Measurements from ENCODE around the gene FMO1.
"Not testable (repeated sequence)": the region's sequence is repeated elsewhere in the genome, so short reads cannot be mapped to it uniquely, and the experiment has no call there.

Gene FMO1

DNA sequence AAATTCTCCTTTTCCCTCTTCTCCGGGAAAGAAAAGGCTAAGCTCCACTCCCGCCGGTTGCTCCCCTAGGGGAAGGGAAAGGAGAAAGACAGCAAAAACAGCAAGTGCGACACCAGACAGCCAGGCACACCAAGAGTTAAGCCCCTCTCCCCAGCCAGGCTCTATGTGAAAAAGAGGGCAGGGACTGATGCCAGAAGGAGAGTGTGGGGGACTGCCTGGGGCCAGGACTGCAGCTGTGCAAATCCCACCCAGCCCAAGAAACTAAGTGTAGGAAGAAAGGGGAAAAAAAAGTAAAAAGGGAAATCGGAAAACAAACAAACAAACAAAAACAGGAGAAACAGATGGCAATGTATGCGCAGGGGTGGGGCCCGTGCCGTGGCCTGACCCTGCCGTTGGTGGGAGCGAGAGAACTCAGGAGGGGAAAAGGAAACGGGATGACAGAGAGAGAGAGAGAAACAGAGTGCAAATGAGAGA, 27.7 kb upstream of the FMO1 start:
- FAIRE-seq (no peak), DNase-seq (ENCODE audit: insufficient read length, low spot score) (no peak)
- no peak for TF ChIP-seq POLR2A (IDR thresholded peaks at IDR 0.05; ENCODE audit: low read depth, low read length)

DNA sequence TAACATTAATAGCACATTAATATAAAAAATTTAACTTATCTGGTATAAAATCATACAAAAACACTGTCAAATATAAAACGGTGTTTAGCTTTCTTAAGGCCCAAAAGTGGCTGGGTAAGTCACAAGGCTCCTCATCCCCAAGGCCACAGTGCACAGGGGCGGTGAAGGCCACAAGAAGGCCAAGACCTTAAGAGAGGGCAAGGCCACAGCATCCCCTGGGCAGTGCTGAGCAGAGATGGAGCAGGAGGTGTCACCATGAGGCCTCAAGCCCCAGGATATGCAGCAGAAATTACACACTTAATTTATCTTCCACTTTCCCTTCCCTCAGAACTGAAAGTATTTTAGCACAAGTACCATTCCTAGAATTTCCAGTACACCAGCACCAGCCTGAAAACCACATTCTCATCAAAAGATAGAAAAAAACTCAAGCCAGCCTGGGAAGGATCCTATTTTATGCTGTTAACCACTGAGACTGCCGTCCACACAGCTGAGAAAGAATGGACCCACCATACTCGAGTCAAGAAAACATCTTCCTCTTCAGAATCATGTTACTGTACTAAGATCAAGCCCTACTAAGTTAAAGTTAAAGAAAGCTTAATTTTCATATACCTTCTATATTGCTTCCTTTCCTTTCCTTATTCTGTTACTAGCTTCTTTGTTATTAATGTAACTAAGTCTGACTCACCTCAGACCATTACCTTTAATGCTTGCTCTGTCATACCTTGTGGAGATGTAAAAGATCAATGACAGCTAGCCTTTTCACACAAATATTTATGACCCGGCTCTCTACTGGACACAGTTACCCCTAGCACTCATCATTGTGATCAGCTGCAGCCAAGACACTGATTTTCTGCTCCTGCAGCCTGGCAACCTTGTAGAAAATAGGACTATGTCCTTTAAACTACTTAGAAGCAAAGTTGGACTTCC, 26.4 kb upstream of the FMO1 start:
- DNase-seq (ENCODE audit: insufficient read length, low spot score) (no peak), FAIRE-seq (no peak)
- TF ChIP-seq POLR2A (IDR thresholded peaks at IDR 0.05; ENCODE audit: low read depth, low read length), result no peak

DNA sequence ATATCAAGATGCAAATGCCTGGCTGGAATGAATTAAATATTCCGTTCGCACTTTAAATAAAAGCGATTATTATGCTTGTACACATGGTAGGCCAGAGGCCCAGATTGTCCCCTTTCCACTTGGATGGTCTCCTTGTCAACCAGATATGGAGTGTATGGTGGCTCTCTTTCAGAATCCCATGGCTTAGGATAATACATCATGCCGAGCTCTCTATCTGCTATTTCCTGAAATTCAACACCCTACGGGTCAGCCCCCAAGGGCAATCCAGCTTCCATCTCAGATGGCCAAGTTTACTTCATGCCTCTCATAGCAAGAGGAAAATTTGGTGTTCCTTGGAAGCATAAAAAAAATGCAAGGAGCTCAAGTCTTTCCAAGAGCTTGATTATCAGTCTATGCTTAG, 25.4 kb upstream of the FMO1 start:
- DNase-seq (ENCODE audit: insufficient read length, low spot score) (no peak), FAIRE-seq (no peak)
- no peak for TF ChIP-seq POLR2A (IDR thresholded peaks at IDR 0.05; ENCODE audit: low read depth, low read length)

DNA sequence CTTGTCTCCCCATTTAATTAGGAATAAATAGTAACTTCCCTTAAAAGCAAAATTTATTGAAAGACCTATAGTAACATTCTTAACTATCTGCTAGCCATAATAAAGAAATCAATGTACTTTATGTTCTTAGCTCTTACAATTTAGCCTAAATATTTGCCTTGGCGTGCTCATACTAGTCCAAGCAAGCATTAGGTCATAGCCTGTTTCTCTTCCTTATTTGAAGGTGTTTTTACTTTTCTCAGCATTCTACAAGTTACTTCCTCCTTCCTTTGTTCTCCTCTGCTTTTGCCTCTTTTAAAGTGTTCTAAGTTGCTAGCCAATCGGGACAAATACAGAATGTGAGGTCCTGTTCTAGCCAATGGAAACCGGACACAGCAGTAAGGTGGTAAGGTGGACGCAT, 24.0 kb upstream of the FMO1 start:
- FAIRE-seq, result not testable (repeated sequence)

DNA sequence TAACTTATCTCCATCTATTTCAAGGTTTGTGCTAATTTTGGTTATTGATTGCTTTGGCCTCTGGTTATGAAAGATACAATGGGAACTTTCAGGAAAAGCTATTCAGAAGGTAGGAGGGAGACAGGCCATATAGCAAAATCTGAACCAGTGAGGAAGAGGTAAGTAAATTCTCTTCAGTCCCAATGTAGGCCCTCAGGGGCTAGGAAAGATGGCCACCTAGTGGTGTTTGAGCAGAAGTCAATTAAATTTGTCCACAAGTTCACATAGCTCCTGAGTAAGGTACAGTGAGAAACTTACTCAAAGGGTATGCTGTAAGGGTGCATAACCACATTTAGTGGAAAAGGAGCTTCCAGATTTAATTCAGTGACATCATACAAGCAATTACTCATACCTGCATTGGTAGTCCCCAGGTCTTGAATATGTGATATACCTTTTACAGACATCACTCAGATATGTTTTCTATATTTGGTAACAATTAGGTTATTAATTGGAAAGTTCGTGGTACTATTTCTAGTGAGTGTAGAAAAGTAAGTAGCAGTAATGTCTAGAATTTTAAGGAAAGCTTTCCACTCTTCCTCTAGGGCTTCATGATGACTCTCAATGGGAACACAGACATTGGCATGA, 21.4 kb upstream of the FMO1 start:
- FAIRE-seq (no peak), DNase-seq (ENCODE audit: insufficient read length, low spot score) (no peak)
- no peak for TF ChIP-seq POLR2A (IDR thresholded peaks at IDR 0.05; ENCODE audit: low read depth, low read length)

More for the DNA sequence above, 24.0 kb upstream of the FMO1 start:
- DNase-seq (ENCODE audit: insufficient read length, low spot score), result not testable (repeated sequence)

DNA sequence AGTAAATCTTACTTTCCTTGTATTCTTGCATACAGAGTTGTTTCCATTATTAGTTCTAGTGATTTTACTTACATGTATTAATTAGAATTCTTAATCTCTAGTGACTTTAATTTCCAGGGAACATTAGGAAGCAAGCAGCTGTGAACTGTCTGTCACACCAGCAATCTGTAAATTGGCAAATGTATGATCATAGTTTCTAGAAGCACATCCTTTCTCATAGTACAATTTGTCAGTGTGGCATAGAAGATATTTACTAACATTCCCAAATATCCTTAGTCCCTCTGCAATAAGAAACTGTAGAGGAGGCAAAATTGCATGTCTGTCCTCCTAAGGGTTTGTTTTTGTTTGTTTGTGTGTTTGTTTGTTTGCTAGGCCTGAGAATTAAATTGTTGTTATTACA, 17.0 kb upstream of the FMO1 start:
- FAIRE-seq (no peak), DNase-seq (ENCODE audit: insufficient read length, low spot score) (no peak)
- no peak for TF ChIP-seq POLR2A (IDR thresholded peaks at IDR 0.05; ENCODE audit: low read depth, low read length)

DNA sequence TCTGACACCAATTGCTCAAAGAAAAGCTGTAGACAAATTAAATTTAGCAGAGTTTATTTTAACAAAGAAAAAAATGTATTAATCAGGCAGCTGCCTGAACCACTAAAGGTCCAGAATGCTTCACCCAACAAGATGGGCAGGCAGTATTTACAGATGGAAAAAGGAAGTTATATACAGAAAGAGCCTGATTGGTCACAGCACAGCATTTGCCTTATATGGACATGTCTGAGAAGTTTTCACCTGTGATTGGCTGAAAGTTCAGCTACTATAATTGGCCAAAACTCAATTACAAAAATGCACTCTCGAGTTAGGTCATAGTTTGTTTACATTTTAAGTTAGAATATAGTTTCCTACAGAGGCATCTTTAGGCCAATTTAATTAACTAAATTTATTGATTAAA, 15.1 kb upstream of the FMO1 start:
- FAIRE-seq (no peak), DNase-seq (ENCODE audit: insufficient read length, low spot score) (no peak)
- no peak for TF ChIP-seq POLR2A (IDR thresholded peaks at IDR 0.05; ENCODE audit: low read depth, low read length)

DNA sequence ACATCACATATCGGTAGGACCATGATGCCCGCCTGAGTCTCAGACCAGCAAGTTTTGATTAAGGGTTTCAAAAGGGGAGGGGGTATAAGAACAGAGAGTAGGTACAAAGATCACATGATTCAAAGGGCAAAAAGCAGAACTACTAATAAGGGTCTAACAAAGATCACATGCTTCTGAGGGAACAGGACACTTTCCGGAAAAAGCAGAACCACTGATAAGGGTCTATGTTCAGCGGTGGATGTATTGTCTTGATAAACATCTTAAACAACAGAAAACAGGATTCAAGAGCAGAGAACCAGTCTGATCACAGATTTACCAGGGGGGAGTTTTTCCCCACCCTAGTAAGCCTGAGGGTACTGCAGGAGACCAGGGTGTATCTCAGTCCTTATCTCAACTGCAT, 12.1 kb upstream of the FMO1 start:
- not testable (repeated sequence) for FAIRE-seq; DNase-seq (ENCODE audit: insufficient read length, low spot score)

DNA sequence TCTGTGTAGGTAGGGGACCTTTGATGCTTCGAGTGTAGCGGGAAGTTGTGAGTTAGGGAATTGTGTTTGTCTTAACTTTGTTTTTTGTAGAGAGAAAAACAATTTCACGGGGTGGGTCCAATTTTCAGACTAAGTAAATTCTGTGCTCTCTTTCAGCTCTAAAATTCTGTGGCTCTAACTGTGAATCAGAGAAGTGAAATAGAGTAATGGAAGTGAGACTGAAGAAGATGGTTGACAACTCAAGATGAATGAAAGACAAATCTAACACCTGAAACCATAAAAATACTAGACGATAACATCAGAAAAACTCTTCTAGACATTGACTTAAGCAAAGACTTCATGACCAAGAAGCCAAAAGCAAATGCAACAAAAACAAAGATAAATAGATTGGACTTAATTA, 4.4 kb upstream of the FMO1 start:
- FAIRE-seq, result no peak

DNA sequence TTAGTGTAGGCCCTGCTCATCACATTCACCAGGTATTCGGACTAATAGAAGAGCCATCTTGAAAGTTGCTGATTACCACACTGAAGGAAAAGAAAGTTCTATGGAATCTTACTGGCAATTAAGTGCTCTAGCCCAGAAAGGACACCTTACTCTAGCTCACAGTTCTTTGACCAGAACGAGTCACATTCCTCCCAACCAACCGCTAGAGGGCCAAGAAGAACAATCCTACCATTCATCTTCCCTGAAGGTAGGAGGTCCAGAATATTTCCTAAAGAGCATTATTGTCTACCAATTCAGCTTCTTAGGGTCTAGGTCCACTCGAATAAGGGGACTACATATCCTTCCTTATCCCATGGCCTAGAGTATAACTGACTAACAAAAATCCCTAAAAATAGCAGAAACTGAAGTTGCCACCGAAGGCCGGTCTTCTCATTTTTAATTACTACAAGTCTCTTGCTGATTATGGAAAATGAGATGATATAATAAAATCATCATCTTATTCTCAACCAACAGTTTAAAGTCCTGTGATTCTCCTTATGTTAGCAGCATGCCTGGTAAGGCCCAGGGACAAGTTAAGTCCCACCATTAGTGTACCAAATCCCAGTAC, 2.7 kb upstream of the FMO1 start:
- FAIRE-seq (peak; percentile 71), DNase-seq (ENCODE audit: insufficient read length, low spot score) (no peak)
- TF ChIP-seq POLR2A (IDR thresholded peaks at IDR 0.05; ENCODE audit: low read depth, low read length), result no peak

More for the DNA sequence above, 4.4 kb upstream of the FMO1 start:
- DNase-seq (ENCODE audit: insufficient read length, low spot score), result no peak
- TF ChIP-seq POLR2A (IDR thresholded peaks at IDR 0.05; ENCODE audit: low read depth, low read length), result no peak

DNA sequence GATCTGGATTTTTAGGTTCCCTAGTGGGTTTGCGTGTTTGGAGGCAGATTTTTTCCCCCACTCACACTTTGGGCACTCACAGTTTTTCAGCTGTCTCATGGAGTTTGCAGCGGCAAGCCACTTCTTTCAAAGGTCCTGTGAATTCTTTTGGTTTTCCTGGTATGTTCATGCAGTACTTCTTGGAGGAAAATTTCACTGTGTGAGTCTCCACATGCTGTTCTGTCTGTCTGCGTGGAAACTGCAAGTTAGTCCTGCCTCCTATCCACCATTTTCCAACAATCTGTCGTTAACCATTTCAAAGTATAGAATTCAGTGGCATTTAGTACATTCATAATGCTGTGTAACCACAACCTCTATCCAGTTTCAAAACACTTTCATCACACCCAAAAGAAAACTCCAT, 793 bp upstream of the FMO1 start:
- FAIRE-seq (no peak), DNase-seq (ENCODE audit: insufficient read length, low spot score) (no peak)
- no peak for TF ChIP-seq POLR2A (IDR thresholded peaks at IDR 0.05; ENCODE audit: low read depth, low read length)

DNA sequence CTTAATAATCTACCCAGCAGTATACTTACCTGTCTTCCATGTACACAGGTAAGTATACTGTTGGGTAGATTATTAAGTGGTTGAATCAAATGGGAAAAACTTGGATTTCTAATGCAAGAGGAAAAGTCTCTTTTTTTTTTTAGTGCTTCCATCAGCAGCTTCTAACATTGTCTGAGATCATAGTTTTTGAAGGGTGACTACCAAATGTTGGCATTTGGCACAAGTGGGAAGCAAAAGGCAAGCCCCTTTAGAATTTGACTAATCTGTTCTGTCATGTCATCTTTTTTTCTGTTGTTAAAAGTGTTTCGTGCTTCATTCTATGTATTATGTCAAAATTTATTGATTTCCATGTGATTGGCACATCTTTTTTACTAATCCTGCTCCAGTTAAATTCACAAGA, 547 bp downstream of the FMO1 start:
- DNase-seq (ENCODE audit: insufficient read length, low spot score), result no peak
- no peak for TF ChIP-seq POLR2A (IDR thresholded peaks at IDR 0.05; ENCODE audit: low read depth, low read length)
- no peak for FAIRE-seq

DNA sequence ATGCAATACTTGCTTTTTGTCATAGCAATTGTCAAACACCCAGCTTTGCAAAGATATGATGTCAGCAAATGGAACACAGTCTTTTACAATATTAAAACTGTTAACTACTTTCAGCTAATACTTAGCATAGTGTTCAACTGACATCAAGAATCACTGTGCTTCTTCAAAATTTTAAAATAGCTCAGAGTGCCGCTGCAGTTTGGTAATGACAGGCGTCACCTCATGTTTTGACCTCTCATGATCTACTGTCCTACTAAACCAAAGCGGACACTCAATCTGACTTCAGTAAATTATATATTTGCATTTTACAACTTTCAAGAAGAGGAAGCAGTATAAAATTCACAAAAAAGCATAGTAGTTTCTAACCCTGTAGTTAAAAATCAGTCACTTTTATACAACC, 2.0 kb downstream of the FMO1 start:
- no peak for TF ChIP-seq POLR2A (IDR thresholded peaks at IDR 0.05; ENCODE audit: low read depth, low read length)
- no peak for FAIRE-seq
- DNase-seq (ENCODE audit: insufficient read length, low spot score), result no peak

DNA sequence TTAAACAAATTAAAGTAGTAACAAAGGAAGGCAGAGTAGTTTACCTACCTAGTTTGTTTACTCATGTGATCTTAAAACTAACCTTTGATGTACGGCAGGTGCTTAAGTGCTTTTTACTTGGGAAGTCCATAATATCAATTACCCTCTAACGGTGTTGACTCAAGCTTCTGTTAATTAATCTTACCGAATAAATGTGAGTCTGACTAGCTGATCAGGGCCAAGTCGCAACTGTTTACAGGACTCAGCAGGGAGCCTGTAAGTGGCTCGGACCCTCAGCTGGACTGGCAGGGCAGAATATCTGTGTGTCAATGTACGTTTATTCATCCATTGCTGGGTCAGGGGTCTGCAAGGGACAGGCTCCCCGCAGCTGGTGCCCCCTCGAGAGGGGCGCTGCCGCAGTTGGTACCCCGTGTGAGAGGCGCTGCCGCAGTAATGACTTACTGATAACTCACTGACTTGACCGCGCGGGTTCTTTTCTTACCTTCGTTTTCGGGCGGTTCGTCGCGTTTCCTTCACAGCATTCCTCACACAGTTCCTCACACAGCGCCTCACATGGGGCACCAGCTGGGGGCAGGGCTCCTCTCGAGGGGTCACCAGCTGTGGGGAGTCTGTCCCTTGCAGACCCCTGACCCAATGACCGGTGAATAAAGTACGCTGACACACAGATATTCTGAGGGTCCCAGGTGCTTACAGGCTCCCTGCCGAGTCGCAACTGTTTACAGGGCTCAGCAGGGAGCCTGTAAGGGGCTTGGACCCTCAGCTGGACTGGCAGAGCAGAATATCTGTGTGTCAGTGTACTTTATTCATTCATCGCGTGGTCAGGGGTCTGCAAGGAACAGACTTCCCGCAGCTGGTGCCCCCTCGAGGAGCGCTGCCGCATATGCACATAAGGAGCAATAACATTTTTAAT, 3.0 kb downstream of the FMO1 start:
- no peak for FAIRE-seq
- DNase-seq (ENCODE audit: insufficient read length, low spot score), result no peak
- TF ChIP-seq POLR2A (IDR thresholded peaks at IDR 0.05; ENCODE audit: low read depth, low read length), result no peak

All from H54 (cell line).